ENCODE data around the gene CELF2.

DNA sequence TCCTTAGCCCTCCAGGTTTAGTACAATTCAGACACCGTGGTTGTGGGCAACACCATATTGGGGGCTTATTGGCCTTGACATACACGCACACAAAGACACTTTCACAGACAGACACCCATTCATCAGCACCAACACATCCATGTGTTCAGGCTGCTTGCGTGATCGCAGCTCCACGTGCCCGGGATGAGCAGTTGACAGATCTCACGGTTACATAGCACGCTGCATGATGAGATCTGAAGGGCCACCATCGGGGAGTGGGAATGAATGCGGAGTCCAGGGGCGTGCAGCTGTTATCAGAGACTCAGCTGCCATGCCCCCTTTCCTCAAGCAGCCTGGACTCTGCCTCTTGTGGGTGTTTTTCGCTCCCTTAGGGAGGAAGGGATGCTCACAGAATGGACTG is 308.6 kb downstream of the CELF2 start:
- TF ChIP-seq MXI1 (conservative IDR thresholded peaks at IDR 0.05; ENCODE audit: poor library complexity, severe bottlenecking) (no peak), POLR2AphosphoS5 (IDR thresholded peaks at IDR 0.05) (no peak), TAF1 (IDR thresholded peaks at IDR 0.05; ENCODE audit: low read depth) (no peak), EP300 (conservative IDR thresholded peaks at IDR 0.05; ENCODE audit: poor library complexity, severe bottlenecking) (no peak), EZH2 (IDR thresholded peaks at IDR 0.05; ENCODE audit: borderline replicate concordance, insufficient read depth, low read length, poor library complexity, severe bottlenecking) (no peak)
- TF ChIP-seq, protein P1, sequence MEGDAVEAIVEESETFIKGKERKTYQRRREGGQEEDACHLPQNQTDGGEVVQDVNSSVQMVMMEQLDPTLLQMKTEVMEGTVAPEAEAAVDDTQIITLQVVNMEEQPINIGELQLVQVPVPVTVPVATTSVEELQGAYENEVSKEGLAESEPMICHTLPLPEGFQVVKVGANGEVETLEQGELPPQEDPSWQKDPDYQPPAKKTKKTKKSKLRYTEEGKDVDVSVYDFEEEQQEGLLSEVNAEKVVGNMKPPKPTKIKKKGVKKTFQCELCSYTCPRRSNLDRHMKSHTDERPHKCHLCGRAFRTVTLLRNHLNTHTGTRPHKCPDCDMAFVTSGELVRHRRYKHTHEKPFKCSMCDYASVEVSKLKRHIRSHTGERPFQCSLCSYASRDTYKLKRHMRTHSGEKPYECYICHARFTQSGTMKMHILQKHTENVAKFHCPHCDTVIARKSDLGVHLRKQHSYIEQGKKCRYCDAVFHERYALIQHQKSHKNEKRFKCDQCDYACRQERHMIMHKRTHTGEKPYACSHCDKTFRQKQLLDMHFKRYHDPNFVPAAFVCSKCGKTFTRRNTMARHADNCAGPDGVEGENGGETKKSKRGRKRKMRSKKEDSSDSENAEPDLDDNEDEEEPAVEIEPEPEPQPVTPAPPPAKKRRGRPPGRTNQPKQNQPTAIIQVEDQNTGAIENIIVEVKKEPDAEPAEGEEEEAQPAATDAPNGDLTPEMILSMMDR (IDR thresholded peaks at IDR 0.05; ENCODE audit: poor library complexity, severe bottlenecking): no peak
